ENCODE measurements around the gene SYNPO.

Gene SYNPO

DNA sequence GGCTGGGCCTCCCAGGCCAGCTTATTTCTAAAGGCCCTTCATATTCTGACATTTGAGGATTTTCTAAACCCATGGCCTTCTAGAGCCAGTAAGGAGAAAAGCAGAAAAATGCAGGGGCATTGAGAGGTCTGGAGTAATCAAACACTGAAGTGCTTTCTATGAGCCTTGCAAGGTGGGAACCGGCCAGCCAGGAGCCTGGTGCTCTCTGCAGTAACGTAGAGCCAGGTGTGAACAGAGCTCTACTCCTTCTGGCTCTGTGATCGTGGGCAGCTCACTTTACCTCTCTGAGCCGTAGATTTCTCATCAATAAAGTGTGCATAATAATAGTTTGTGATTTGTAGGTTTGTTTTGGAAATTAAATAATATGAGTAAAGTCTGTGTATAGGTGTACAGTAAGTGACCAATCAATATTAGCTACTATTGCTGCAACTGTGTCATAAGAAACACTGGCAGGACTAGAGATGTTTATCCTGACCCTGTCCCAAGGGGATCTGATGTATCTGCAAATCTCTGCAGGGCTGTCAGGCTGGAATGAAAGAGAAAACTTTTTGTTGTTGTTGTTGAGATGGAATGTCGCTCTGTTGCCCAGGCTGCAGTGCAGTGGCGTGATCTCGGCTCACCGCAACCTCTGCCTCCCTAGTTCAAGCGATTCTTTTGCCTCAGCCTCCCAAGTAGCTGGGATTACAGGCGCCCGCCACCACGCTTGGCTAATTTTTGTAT, 2.7 kb downstream of the SYNPO start:
- no peak for DNase-seq

- DNase-seq, result no peak
Observed at GRCh38 chr5:150644058-150644457, 3.6 kb downstream of the SYNPO start.

GRCh38 chr5:150644514-150644913, 4.1 kb downstream of the SYNPO start:
- DNase-seq, result no peak

GRCh38 chr5:150645070-150645700, 4.7 kb downstream of the SYNPO start:
- no peak for DNase-seq

DNA sequence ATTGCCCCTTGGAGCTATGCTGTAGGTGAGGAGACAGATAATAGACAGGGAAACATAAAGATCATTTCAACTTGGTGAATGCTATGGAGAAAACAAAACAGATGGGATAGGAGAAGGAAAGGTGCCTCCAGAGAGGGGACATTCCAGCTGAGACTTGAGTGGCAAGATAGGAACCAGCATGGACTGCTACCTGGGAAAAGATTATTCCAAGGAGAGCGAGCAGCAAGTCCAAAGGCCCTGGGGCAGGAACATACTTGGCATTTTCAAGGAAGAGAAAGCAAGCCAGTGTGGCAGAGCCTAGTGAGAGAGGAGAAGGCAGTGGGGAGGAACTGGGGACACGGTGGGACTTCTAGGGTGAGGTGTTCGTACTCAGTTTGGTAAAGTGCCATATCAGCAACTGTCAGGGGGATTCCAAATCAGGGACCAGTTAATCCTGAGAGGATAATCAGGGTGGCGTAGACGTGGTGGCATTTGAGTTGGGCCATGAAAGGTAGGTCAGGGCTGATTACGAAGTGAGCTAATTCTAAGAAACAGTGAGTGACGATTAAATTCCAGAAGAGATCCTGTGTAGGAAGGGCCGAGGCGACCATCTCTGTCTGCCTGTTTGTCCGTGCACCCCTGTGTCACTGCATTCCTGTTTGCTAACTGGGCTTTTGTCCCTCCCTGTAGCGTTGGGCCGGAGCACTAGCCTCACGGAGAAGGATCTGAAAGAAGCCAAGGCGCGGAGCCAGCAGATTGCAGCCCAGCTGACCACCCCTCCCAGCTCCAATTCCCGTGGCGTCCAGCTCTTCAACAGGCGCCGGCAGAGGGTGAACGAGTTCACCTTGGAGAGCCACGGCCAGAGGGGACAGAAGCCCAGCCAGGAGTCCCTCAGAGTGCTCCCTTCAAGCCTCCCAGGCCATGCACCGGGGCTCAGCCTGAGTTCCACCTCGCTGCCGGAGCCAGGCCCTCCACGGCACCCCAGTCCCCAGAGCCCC, 7.1 kb downstream of the SYNPO start:
- no peak for DNase-seq

DNA sequence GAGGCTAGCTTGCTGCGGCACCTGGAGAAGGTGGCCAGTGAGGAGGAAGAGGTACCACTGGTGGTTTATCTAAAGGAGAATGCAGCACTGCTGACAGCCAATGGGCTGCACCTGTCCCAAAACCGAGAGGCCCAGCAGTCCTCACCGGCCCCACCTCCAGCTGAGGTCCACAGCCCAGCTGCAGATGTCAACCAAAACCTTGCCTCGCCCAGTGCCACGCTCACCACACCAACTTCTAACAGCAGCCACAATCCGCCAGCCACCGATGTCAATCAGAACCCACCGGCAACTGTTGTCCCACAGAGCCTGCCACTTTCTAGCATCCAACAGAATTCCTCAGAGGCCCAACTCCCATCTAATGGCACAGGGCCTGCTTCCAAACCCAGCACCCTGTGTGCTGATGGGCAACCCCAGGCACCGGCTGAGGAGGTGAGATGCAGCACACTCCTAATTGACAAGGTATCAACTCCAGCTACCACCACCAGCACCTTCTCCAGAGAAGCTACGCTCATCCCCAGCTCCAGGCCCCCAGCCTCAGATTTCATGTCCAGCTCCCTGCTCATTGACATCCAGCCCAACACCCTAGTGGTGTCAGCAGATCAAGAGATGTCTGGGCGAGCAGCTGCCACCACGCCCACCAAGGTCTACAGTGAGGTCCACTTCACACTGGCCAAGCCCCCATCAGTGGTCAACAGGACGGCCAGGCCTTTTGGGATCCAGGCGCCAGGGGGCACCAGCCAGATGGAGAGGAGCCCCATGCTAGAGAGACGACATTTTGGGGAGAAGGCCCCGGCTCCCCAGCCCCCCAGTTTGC, 8.0 kb downstream of the SYNPO start:
- no peak for DNase-seq

- no peak for DNase-seq
Observed at GRCh38 chr5:150649108-150650020, 8.9 kb downstream of the SYNPO start.

DNA sequence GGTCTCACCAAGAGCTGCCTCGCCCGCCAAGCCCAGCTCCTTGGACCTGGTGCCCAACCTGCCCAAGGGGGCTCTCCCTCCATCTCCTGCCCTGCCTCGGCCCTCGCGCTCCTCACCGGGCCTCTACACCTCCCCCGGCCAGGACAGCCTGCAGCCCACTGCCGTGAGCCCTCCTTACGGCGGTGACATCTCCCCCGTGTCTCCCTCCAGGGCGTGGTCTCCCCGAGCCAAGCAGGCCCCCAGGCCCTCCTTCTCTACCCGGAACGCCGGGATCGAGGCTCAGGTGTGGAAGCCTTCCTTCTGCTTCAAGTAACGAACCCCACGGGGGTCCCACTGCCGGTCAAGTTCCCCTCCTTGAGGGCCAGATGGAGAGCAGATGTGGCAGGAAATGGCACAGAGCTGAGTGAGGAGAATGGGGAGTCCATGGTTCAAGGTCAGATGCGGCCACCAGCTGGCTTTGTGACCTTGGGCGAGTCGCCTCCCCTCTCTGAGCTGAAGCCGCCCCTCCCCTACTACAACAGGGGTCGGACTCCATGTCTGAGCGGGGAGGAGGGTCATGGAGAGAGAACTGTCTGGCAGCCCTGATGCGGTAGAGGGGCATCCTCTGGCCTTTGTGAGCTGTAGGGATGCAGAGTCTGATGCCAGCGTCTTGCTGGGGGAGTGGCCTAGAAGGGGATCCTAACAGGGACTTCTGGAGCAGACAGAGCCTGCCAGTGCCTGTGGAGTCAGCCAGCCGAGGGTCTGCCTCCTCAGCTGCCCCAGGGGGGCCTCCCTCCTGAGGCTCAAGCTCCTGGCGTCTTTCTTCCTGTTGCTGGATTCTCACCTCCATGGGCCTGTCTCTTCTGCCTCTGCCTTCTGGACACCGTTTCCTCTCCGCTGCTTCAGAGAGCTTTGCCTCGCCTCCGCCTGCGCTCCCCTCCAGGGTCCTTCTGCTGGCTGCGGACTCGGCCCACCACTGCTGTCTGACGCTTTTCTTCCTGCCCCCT, 9.9 kb downstream of the SYNPO start:
- DNase-seq, result no peak

DNA sequence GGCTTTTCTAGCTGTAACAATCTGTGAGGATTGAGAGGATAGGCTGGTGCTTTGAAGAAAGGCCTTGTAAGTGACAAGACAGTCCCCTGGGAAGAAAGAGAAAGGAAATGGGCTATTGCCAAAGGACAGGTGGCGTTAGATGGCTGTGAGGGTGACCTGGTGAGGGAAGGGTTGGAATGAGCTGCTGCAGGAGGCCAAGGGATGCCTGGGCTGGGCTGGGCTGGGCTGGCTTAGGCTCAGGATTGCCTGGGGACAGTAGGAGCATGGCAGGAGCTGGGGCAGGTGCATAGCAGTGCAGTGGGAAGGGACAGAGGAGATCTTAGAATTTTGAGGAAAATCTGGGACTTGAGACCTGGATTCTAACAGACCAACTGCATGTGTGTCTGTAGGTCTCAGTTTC, 10.9 kb downstream of the SYNPO start:
- no peak for DNase-seq

- no peak for DNase-seq
Observed at GRCh38 chr5:150651924-150652671, 11.6 kb downstream of the SYNPO start.

GRCh38 chr5:150653145-150653761, 12.8 kb downstream of the SYNPO start:
- DNase-seq, result no peak

DNA sequence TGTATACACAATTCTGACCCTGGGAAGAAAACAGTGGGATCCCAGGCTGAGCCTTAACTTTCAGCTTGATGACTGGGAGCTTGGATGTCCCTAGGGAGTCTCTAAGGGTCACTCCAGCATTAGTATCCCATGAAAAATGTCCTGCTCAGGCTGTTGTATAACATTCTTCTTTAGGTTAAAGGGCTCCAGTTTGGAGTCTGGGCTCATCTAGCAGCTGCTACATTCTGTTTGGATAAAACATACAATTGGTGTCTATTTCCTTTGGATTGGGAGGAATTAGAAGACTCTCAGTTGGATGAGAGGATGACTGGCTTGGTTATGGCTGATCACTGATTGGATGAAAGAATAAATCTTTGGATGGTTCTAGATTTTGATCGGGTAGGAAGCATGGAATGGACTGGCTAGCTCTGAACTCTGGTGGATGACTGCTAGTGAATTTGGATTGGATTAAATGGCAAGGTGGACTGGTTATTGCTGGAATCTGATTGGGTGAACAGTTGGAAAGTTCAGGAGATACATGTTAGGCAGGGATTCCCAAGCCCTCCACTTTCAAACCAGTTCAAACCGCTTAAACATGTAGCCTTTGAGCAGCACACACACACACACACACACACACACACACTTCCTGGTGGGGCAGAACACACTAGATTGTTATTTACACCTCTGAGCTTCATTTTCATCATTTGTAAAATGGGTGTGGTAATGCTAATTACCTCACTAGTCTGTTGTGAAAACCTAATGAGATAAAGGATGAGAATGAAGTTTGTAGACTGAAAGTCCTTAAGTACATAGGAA, 13.5 kb downstream of the SYNPO start:
- DNase-seq, result no peak

- no peak for DNase-seq
Observed at GRCh38 chr5:150655221-150655620, 14.8 kb downstream of the SYNPO start.

DNA sequence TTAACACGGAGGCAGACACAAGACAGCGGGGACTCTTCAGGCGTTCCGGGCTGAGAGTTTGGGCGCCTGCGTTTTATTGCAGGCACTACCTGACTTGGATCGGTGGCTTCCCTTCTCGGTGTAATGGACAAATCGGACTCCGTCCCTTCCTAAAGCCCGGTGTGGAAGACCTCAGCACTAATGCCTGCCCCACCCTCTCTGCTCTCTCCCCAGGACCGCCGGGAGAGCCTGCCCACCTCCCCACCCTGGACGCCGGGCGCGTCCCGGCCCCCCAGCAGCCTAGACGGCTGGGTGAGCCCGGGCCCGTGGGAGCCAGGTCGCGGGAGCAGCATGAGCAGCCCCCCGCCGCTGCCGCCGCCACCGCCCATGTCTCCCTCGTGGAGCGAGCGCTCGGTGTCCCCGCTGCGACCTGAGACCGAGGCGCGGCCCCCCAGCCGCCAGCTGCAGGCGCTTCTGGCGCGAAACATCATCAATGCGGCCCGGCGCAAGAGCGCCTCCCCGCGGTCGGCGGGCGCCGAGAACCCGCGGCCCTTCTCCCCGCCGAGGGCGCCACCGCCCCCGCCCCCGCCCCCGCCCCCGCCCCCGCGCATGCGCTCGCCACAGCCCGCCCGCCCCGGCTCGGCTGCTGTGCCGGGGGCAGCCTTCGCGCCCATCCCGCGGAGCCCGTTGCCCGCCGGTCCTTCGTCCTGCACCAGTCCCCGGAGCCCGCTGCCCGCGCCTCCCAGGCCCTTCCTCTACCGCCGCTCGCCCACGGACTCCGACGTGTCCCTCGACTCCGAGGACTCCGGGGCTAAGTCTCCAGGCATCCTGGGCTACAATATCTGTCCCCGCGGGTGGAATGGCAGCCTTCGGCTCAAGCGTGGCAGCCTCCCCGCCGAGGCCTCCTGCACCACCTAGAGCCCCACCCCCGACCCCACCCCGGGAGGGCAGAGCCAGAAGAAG, 16.0 kb downstream of the SYNPO start:
- peak; percentile 53 to 83 for DNase-seq

DNA sequence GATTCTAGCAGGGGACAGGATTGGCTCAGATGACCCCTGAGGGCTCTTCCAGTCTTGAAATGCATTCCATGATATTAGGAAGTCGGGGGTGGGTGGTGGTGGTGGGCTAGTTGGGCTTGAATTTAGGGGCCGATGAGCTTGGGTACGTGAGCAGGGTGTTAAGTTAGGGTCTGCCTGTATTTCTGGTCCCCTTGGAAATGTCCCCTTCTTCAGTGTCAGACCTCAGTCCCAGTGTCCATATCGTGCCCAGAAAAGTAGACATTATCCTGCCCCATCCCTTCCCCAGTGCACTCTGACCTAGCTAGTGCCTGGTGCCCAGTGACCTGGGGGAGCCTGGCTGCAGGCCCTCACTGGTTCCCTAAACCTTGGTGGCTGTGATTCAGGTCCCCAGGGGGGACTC, 17.7 kb downstream of the SYNPO start:
- DNase-seq, result no peak

- DNase-seq, result no peak
Observed at GRCh38 chr5:150658699-150659265, 18.3 kb downstream of the SYNPO start.

Data from NCI-H526 (cell line).